Right ventricle myocardium superior (tissue), 1 donor: Measurements from ENCODE around the gene GDA. TPM values are rescaled to one million over a fixed set of nuclear protein-coding genes. Genes with fewer than 3 reads are reported as not detected.
A peak's percentile ranks its signal among the peaks of the same experiment; 100 is the strongest.
"Not testable (repeated sequence)": the region's sequence is repeated elsewhere in the genome, so short reads cannot be mapped to it uniquely, and the experiment has no call there.

Source experiments
- ATAC-seq: fragments of 200-7000 bp; cut with Tn5 transposase; one replicate; pipeline ENCODE4 v1.9.1; 2020; ENCODE audit warnings: mild to moderate bottlenecking; ENCODE audit not compliant: poor library complexity
- DNase-seq: peaks from one replicate; pipeline ENCODE4 v3.0.0-alpha.2; 2020
- intact Hi-C: fragments of 100-400 bp; cut with DNase I; formaldehyde crosslinking; loops from one replicate; pipeline ENCODE4 v1.11.2; 2022
- total RNA-seq: library from RNA; stranded (reverse); fragmentation: NEBNext Ultra II Directional; extraction: Animal tissue kit (Norgen Biotek cat#: 25700); gene quantifications from one replicate; pipeline ENCODE4 v1.2.1, GENCODE V29; 2021
- donor health status: DM: no; HTN: yes; CAD: no; lungs with severe emphysema.

The GDA gene
- total RNA-seq, 1 donor from 2014 or later = 2.9 TPM

DNA sequence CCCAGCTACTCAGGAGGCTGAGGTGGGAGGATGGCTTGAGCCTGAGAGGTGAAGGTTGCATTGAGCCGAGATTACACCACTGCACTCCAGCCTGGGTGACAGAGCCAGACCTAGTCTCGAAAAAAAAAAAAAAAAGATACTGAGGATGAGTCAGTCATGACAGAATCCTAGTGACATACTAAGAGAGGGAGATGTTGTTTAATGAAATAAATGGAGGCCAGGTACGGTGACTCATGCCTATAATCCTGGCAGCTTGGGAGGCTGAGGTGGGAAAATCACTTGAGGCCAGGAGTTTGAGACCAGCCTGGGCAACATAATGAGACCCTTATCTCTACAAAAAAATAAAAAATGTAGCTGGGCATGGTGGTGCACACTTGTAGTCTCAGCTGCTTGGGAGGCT lies 108.6 kb downstream of the GDA start:
- no peak for ATAC-seq
- intact Hi-C loops = no loop called here
- no peak for DNase-seq

DNA sequence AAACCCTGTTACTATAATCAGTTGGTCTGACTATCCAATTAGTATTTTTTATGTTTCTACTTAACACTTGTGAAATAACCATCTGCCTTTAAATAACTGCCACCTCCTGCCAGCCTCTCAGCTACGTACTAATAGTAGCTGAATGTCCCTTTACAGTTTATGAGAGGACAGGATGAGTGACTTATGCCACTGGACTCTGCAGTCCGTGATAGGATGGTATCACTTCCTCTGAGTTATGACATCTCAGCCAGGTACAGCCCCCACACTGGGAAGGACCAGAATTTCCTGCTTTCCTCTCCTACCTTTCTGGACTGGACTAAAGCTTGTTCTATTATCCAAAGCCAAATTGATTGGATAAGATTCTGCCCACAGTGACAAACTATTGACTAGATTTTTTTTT lies 112.8 kb downstream of the GDA start:
- intact Hi-C loops = no loop called here
- ATAC-seq (no peak), DNase-seq (no peak)

DNA sequence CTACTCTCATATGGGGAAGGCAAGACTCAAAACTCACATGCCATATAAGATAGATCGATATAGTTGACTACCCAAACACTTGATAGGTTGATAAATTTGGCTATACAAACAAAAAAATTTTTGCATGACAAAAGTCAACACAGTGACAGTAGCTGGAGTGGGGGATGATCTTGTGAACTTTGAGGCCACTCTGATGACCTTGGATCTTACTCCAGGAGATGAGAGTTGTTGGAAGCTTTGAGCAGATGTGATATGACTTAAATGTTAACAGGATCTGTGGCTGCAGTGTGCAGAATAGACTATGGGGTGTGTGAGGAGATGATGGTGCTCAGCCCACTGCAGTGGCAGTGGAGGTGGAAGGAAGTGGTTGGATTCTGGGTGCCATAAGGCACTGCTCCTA lies 114.3 kb downstream of the GDA start:
- DNase-seq (no peak), ATAC-seq (no peak)
- intact Hi-C loops = no loop called here

DNA sequence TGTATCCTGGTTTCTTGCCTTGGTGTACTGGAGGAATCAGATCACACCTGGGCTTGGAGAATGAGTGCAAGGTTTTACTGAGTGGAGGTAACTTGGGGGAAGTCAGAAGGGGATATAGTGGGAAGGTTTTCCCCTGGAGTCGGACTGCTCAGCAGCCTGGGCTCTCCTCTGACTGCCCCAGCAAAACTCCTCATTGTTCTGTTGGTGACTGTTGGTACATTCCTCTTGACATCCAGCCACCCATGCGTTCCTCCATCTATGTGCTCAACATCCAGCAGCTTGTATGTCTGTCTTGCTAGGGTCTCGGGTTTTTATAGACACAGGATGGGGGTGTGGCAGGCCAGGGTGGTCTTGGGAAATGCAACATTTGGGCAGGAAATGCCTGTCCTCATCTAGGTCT lies 119.7 kb downstream of the GDA start:
- ATAC-seq (no peak), DNase-seq (no peak)
- intact Hi-C loops = no loop called here

DNA sequence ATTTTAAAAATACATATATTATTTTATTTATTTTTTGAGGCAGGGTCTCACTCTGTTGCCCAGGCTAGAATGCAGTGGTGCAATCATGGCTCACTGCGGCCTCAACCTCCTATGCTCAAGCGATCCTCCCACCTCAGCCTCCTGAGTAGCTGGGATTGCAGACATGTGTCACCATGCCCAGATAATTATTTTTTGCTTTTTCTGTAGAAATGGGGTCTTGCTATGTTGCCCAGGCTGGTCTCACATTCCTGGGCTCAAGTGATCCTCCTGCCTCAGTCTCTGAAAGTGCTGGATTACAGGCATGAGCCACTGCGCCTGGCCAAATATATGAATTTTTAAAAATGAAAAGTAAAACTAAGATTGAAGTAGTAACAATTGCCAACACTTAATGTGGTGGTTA lies 121.1 kb downstream of the GDA start:
- intact Hi-C loops, DNase-seq, ATAC-seq: not testable (repeated sequence)

DNA sequence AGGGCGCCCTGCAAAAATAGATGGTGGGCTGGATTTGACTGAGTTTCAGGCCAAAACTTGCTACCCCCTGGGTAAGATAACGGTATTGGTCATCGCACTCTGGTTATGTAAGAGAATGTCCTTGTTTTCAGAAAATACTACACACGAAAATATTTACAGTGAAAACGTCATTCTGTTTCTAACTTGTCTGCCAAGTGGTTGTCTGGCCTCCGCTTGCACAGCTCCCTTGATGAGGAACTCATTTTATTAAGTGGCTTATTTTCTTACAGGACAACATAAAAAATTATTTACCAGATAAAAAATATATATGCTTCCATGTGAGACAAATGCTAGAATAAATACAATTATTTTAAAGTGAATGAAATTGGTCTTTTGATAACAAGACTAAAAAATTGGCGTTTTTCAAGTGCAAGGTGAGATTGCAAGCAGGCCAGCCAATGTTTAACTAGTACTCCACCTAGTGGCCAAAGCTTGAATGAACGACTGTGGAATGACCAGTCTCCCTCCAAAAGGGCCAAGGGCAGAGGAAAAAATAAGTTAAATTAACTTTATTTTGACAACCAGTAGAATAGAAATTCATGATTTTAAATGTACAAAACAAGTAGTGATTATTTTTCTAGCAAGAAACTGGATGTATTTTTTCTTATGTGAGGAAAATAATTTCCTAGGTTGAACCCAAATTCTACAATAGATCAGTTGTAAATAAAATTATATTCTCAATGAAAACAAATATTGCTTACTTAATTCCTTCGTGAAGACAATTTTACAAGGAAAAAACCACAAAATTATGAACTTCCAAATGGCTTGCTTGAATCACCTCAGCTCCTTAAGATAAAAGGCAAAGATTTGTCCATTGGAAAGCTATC lies 122.6 kb downstream of the GDA start:
- intact Hi-C loops = loop anchor here (1.0 kb wide), 1 partner anchor 233 kb away; no protein-coding TSS in a partner anchor
- ATAC-seq (peak; percentile 77), DNase-seq (no peak)

DNA sequence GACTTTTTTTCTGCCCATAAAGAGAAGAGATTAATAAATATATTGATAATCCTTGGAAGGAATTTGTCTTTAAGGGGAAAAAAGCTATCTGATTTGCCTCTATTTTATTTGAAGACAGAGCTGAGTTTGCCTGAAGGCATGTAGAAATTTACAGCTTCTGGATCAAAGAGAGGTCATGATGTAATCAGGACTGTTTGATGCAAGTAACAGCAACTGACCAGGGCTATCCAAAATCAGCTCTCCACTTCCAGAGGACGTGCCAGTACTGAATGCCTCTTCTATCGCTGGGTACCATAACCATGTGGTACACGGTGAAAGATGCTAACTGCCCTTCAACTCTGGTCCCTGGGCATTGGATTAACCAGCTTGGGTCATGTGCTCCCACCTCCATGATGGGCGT lies 125.2 kb downstream of the GDA start:
- DNase-seq (no peak), ATAC-seq (no peak)
- intact Hi-C loops = no loop called here

DNA sequence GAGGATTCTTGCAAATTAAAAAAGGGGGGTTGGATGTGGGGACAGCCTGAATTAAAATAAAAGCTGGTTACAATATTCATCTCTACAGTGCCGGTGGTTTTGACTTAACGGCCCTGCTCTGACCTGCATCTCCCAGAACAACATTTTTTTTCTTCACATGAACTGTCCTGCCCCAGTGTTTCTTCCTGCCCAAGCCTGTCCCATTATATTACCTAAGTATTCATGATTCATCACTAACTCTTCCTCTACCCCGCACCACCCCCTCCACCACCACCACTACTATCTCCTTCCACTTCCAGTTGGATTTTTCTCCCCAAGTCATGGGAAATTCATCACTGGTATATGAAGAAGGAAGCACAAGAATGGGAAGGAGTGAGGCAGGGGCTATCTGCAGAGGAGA lies 125.7 kb downstream of the GDA start:
- no peak for DNase-seq
- intact Hi-C loops = loop anchor here (5.0 kb wide), 1 partner anchor 547 kb away; no protein-coding TSS in a partner anchor
- ATAC-seq = no peak

DNA sequence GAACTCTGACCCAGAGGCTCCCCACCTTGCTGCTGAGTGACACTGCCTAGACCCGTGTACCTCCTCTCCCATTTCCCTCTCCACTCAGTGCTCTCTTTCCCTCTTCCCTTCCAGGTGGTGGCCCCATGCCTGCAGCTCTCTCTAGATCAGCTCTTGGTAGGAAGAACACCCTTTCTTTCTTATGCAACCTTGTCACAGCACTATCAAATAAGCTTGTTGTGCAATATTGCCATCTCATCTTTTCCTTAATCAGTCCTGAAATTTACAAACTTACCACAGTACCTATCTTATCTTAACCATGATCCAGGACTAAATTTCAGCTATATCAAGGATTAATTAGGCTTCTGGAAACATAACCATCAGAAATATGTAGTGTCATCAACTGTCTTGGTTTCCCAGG lies 127.2 kb downstream of the GDA start:
- intact Hi-C loops = loop anchor here (5.0 kb wide), 1 partner anchor 546 kb away; no protein-coding TSS in a partner anchor
- ATAC-seq (no peak), DNase-seq (no peak)

DNA sequence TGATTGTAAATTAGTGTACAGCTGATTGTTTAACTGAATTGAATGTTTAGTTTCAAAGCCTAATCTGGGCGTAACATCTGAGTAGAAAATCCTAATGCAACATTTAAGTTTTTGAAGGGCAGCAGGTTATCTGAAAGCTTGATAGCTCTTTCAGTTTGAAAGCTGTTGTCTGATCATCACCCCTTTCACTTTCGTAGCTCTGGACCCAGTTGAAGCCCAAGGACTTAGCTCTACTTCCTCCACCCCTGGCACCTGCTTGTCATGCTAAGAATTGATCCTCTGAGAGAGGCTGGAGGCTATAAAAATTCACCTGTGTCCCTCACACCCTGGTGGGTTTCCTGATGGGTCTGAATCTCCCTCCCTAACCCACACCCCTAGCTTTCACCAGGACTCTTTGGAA lies 129.7 kb downstream of the GDA start:
- intact Hi-C loops = loop anchor here (5.0 kb wide), 1 partner anchor 543 kb away; no protein-coding TSS in a partner anchor
- ATAC-seq (no peak), DNase-seq (no peak)

DNA sequence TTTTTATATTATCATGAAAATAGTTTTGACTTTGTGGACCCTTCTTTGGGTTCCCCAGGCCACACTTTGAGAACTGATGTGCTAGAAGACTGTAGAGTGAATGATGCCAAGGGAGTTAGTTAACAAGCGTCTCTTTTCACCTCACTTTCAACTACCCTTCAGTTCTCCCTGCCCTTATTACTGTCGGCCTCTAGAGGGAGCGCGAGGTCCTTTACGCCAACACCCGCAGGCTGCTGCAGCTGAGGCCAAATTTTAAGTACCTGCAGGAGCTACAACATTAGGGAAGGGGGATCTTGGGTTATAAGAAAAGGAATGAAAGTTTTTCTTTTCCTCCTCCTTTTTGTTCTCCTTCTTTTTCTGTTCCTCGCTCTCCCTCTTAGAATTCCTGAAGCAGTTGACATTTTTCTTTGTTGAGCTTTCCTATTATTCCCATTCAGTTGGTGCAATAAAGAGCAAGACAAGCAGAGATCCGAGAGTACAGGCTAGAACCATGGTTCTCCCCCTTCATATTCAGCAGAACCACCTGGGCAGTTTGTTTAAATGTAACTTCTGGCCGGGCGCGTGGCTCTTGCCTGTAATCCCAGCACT lies 131.8 kb downstream of the GDA start:
- intact Hi-C loops = no loop called here
- ATAC-seq (peak; percentile 94), DNase-seq (peak; percentile 72)

DNA sequence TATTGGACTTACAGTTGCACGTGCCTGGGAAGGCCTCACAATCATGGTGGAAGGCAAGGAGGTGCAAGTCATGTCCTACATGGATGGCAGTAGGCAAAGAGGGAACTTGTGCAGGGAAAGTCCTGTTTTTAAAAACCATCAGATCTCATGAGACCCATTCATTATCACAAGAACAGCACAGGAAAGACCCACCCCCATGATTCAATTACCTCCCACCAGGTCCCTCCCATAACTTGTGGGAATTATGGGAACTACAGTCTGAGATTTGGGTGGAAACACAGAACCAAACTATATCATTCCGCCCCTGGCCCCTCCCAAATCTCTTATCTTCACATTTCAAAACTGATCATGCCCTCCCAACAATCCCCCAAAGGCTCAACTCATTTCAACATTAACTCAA lies 140.2 kb downstream of the GDA start:
- ATAC-seq (no peak), DNase-seq (no peak)
- intact Hi-C loops = no loop called here

DNA sequence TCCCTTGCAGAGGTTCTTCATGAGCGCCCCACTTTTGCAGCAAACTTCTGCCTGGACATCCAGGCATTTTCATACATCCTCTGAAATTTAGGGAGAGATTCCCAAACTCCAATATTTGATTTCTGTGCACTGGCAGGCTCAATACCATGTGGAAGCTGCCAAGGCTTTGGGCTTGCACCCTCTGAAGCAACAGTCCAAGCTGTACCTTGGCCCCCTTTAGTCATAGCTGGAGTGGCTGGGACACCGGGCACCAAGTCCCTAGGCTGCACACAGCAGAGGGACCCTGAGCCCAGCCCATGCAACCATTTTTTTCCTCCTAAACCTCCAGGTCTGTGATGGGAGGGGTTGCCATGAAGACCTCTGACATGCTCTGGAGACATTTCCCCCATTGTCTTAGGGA lies 141.1 kb downstream of the GDA start:
- no peak for DNase-seq
- intact Hi-C loops = loop anchor here (10.0 kb wide), 1 partner anchor 234 kb away; the partner anchor contains the start of gene TMC1
- no peak for ATAC-seq

DNA sequence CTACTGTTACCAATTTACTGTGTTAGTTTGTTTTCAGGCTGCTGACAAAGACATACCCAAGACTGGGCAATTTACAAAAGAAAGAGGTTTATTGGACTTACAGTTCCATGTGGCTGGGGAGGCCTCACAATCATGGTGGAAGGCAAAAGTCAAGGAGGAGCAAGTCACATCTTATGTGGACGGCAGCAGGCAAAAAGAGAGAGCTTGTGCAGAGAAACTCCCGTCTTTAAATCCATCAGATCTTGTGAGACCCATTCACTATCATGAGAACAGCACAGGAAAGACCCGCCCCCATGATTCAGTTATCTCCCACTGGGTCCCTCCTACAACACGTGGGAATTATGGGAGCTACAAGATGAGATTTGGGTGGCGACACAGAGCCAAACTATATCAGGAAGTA lies 142.3 kb downstream of the GDA start:
- intact Hi-C loops = loop anchor here (10.0 kb wide), 1 partner anchor 233 kb away; the partner anchor contains the start of gene TMC1
- ATAC-seq, DNase-seq: not testable (repeated sequence)

DNA sequence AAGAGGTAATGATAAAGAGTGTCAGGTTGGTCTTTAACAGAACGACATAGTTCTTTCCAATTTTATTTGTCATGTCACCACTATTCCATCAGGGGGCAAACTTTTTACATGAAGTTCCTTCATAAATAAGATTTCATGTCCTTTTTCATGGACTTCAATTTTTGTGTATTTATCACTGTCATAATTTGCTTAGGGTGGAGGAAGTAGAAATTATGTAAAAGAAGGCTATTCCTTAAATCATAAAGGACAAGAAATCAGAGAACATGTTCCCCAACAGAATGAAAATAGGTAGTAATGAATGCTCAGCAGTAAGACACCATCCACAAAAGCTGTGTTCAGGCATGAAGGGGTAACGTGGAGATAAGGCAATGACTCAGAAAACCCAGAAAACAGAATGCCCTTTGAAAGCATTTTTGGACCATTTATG lies 143.0 kb downstream of the GDA start:
- DNase-seq (no peak), ATAC-seq (peak; percentile 63)
- intact Hi-C loops = loop anchor here (2.0 to 10.0 kb wide), 2 partner anchors 233 to 301 kb away; partner anchors contain the start of gene TMC1

DNA sequence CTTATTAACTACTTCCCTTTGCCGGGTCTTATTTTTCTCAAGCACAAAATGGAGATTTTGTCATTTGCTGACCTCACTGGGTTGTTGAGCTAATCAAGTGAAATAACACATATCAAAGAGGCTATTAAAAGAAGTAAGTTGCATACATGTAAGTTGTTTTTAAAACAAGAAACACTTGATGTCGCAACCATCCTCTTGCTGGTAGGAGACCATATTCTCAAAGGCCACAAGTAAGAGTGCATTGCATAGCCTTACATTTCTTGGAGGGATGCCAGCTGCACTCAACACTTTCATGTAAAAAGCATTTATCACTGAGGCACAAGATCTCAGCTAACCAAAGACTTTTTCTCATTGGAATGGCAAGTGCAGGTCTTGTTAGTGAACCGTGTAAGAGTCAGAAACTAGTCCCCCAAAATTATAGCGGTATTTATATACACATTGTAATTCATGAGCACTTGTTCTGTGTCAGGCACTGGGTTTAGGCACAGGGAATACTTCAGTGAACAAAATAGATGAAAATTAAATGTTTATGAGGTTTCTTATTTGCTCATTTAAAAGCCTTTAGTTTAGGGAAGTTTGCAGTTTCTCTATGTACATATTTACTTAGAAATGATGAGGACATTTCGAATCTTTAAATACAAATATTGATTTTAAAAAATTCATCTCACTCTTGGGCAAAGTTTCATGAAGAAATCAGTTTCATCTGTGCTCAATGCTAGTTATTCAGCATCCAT lies 143.8 kb downstream of the GDA start:
- intact Hi-C loops = loop anchor here (2.0 to 10.0 kb wide), 2 partner anchors 232 to 300 kb away; partner anchors contain the start of gene TMC1
- ATAC-seq = peak; percentile 65
- DNase-seq = no peak

DNA sequence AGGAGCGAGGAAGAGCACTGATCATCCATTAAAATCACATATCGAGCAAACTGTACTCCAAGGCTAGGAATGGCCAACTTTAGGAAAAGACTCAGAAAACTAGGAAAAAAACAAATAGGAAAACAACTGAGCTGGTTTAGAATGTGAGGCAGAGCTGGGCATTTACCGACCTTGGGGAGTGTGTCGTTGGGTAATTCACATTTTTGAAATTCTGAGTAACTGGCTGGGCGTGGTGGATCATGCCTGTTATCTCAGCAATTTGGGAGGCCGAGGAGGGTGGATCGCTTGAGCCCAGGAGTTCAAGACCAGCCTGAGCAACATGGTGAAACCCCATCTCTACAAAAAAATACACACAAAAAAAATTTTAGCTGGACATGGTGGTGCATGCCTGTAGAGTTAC lies 145.7 kb downstream of the GDA start:
- no peak for ATAC-seq
- intact Hi-C loops = loop anchor here (10.0 kb wide), 1 partner anchor 230 kb away; the partner anchor contains the start of gene TMC1
- DNase-seq = no peak

DNA sequence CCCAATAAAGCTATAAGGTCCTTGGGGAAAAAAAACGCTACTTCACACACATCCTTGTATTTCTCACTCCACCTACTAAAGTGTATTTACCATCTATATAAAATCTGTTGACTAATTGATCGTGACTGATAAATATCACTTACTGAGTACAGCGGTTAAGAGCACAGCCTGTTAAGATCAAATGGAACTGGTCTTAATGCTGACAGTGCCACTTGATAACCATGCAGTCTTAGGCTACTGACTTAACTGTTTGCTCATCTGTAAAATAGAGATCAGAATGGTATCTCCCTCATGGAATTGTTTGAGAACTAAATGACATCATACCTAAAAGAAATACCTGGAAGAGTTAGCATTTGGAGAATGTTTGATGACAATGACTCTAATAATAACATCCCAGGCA lies 148.3 kb downstream of the GDA start:
- no peak for ATAC-seq
- intact Hi-C loops = loop anchor here (10.0 kb wide), 1 partner anchor 227 kb away; the partner anchor contains the start of gene TMC1
- no peak for DNase-seq
